HL-60 (cell line): ENCODE results near the gene KRTAP29-1.

Experiments
- DNase-seq, 2 experiments: peaks; one replicate each; pipeline ENCODE4 v3.0.0-alpha.2; 2010 to 2020; ENCODE audit warnings: low read depth in 1 of 2, low spot score in 1 of 2
- H3K27ac ChIP-seq: fragments of 250-450 bp; sonication (Bioruptor Pico); replicated peaks from 2 replicates; pipeline ENCODE4 v1.5.1; 2020; ENCODE audit warnings: mild to moderate bottlenecking, moderate library complexity
- H3K27me3 ChIP-seq: fragments of 250-450 bp; sonication (Bioruptor Pico); 2 replicates; pipeline ENCODE4 v1.5.1; 2021; ENCODE audit warnings: mild to moderate bottlenecking, moderate library complexity; ENCODE audit not compliant: insufficient read depth, poor library complexity, severe bottlenecking
- H3K4me3 ChIP-seq: replicated peaks from 2 replicates; pipeline ENCODE4 v1.5.1; 2011; ENCODE audit warnings: mild to moderate bottlenecking, control low read depth, low read length; ENCODE audit not compliant: insufficient read depth
- GABPA ChIP-seq: IDR thresholded peaks from 2 replicates; pipeline ENCODE4 v1.6.1; 2012; ENCODE audit warnings: low read depth
- POLR2AphosphoS5 ChIP-seq: IDR thresholded peaks from 2 replicates; pipeline ENCODE4 v1.6.1; 2012; ENCODE audit warnings: low read depth
- SPI1 ChIP-seq: IDR thresholded peaks from 2 replicates; pipeline ENCODE4 v1.6.1; 2012; ENCODE audit warnings: low read depth, mild to moderate bottlenecking, borderline replicate concordance
- TF ChIP-seq, protein P1 (sequence below): IDR thresholded peaks from one replicate; pipeline ENCODE4 v1.5.1; 2011; ENCODE audit warnings: low read length, control low read depth, inconsistent platforms; ENCODE audit not compliant: insufficient read depth
- TF ChIP-seq, protein P2 (sequence below): IDR thresholded peaks from 2 replicates; pipeline ENCODE4 v1.6.1; 2012; ENCODE audit warnings: low read depth; ENCODE audit not compliant: insufficient replicate concordance

The KRTAP29-1 gene

DNA sequence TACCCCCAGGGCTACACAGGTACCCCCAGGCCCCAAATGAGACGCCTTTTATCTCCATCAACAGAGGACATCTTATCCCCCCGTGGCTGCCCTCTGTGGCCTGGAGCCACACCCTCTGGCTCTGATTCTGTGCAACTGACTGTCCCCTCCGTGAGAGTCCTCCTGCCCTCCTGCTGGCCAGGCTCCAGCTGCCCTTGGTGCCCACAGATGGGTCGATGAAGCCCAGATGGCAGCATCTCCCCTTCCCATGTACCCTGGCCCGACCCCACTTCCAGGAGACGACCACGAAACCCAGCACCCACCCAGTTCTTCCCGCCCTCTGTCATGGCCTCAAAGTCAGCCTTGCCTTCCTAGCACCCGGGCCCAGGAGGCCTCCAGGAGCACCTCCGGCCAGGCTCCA is 22.5 kb upstream of the KRTAP29-1 start:
- no peaks in the 10 kb centered on the region for H3K27me3 ChIP-seq
- TF ChIP-seq SPI1, result no peak
- TF ChIP-seq POLR2AphosphoS5, result no peak
- no peak for TF ChIP-seq GABPA
- TF ChIP-seq, protein P1, sequence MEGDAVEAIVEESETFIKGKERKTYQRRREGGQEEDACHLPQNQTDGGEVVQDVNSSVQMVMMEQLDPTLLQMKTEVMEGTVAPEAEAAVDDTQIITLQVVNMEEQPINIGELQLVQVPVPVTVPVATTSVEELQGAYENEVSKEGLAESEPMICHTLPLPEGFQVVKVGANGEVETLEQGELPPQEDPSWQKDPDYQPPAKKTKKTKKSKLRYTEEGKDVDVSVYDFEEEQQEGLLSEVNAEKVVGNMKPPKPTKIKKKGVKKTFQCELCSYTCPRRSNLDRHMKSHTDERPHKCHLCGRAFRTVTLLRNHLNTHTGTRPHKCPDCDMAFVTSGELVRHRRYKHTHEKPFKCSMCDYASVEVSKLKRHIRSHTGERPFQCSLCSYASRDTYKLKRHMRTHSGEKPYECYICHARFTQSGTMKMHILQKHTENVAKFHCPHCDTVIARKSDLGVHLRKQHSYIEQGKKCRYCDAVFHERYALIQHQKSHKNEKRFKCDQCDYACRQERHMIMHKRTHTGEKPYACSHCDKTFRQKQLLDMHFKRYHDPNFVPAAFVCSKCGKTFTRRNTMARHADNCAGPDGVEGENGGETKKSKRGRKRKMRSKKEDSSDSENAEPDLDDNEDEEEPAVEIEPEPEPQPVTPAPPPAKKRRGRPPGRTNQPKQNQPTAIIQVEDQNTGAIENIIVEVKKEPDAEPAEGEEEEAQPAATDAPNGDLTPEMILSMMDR, result no peak
- TF ChIP-seq, protein P2, sequence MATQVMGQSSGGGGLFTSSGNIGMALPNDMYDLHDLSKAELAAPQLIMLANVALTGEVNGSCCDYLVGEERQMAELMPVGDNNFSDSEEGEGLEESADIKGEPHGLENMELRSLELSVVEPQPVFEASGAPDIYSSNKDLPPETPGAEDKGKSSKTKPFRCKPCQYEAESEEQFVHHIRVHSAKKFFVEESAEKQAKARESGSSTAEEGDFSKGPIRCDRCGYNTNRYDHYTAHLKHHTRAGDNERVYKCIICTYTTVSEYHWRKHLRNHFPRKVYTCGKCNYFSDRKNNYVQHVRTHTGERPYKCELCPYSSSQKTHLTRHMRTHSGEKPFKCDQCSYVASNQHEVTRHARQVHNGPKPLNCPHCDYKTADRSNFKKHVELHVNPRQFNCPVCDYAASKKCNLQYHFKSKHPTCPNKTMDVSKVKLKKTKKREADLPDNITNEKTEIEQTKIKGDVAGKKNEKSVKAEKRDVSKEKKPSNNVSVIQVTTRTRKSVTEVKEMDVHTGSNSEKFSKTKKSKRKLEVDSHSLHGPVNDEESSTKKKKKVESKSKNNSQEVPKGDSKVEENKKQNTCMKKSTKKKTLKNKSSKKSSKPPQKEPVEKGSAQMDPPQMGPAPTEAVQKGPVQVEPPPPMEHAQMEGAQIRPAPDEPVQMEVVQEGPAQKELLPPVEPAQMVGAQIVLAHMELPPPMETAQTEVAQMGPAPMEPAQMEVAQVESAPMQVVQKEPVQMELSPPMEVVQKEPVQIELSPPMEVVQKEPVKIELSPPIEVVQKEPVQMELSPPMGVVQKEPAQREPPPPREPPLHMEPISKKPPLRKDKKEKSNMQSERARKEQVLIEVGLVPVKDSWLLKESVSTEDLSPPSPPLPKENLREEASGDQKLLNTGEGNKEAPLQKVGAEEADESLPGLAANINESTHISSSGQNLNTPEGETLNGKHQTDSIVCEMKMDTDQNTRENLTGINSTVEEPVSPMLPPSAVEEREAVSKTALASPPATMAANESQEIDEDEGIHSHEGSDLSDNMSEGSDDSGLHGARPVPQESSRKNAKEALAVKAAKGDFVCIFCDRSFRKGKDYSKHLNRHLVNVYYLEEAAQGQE, result no peak
- H3K4me3 ChIP-seq, result no peak overlapping the region
- no peak overlapping the region for H3K27ac ChIP-seq
- DNase-seq, result no peak

DNA sequence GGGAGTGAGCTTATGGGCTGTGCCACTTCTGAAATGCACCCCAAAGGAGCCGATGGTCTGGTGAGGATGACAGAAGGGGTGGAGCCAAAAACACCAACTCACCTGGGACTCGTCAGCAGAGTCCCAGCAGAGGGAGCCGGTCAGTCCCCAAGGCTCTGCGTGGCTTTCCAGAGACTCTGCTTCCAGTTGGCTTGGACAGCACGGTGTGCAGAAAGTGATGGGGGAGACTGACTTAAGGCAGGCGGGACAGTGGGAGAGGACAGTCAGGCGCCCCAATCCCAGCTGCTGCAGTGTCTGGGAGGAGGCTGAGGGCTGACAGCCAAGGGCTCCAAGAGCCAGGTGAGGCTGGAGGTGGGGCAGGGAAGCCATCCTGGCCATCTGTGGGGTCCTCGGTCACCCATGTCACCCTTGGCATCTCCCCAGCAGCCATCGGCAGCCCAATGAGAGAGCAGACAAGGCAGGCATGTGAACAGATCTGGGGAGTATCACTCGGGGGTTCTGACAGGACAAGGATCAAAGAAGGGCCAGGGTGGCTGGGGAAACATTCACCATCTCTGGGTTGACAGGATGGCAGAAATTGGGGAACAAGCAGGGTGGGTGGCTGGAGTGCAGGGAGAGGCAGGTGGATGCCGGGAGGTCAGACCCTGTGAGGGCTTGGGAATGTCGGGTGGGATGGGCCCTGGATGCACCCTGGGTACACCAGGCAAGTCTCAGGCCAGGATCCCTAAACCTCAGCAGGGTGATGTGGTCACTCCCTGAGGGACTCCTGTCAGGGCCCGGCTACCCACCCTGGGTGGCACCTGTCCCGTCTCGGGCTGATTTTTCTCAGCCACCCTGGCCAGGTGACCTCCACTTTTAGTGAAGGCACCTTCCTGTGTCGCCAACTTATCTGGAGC is 21.8 kb upstream of the KRTAP29-1 start:
- TF ChIP-seq, protein P2, result no peak
- TF ChIP-seq SPI1 (no peak), POLR2AphosphoS5 (no peak), GABPA (no peak)
- TF ChIP-seq, protein P1, result no peak
- DNase-seq, result no peak
- Histone ChIP-seq H3K27me3 (no peaks in the 10 kb centered on the region), H3K4me3 (no peak overlapping the region), H3K27ac (no peak overlapping the region)

DNA sequence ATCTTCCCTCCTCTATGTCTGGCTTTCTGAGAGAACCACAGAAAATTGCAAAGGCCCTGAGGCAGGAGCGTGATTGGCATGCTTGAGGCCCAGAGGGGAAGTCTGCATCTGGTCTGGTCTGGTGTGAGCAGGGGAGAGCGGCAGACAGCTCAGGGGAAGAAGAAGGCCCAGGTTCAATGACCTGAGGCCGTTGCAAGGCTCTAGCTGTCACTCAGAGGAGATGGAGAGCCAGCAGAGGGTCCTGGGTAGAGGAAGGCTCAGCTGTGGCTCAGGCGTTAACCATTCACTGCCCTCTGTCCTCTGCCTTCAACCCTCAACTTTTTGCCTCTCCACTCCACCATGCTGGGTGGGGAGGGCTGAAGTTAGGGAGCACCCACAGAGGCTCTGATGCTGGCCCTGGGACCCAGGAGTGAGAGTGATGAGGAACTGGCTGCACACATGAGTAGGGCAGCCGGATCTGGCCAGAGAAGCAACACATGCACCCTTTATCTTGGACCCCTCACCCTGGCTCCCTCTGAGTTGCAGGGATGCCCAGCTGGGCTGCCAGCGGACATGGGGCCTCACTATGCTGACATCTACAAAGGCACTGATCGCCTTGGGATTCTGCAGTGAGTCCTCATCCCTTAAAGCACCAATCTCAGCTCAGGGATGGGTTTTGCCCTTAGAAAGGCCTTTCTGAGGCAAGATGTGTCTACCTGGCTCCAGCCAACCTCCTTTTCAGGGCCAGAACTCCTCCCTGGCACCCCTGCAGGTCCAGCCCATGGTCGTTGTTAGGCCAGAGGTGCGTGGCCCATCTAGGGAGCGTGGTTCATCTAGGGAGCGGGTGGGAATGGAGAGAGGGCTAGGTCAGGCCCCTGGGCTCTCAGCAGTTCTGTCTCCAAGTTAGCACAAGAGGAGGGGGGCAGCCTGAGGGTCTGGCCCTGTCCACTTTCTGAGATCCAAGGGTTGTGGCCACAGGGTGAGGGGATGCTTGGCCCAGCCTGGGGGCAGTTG is 20.5 kb upstream of the KRTAP29-1 start:
- no peak for DNase-seq
- H3K27me3 ChIP-seq, result no peaks in the 10 kb centered on the region
- TF ChIP-seq, protein P2, result no peak
- TF ChIP-seq GABPA (no peak), SPI1 (no peak), POLR2AphosphoS5 (no peak)
- TF ChIP-seq, protein P1, result no peak
- no peak overlapping the region for H3K4me3 ChIP-seq
- no peak overlapping the region for H3K27ac ChIP-seq
